Pancreas (tissue), 10 donors: Measurements from ENCODE around the gene SELENON. TPM values are rescaled to one million over a fixed set of nuclear protein-coding genes. Genes with fewer than 3 reads are reported as not detected.

ENCODE experiments used
- ATAC-seq, 4 donors: fragments of 200-7000 bp; cut with Tn5 transposase; one replicate each; pipeline versions ENCODE4 v1.8.0 to v1.9.1; 2020; ENCODE audit warnings: mild to moderate bottlenecking in 4 of 4, moderate library complexity in 4 of 4
- DNase-seq, 6 donors: peaks; one replicate each; pipeline ENCODE4 v3.0.0-alpha.2; 2020
- FAIRE-seq: peaks from 2 replicates; lab custom pipeline; 2012; peaks lifted over from hg19 to GRCh38; lab: Jason Lieb, UNC
- H3K27ac ChIP-seq, 4 donors: fragments of 200-600 bp; sonication (generic); 1 replicate in 3 of 4; 2 replicates in 1 of 4; pipeline versions ENCODE4 v1.5.0 to v1.8.0; 2020
- H3K27me3 ChIP-seq, 4 donors: fragments of 200-600 bp; one replicate each; pipeline ENCODE4 v1.8.0; 2021
- H3K36me3 ChIP-seq, 3 donors: fragments of 200-600 bp; sonication (generic) in 1 of 3; one replicate each; pipeline versions ENCODE4 v1.5.0 to v1.8.0; 2020 to 2021
- H3K4me1 ChIP-seq, 3 donors: fragments of 200-600 bp; one replicate each; pipeline ENCODE4 v1.8.0; 2021
- H3K4me3 ChIP-seq, 4 donors: fragments of 200-600 bp; sonication (generic) in 2 of 4; one replicate each; pipeline versions ENCODE4 v1.5.0 to v1.8.0; 2020 to 2021
- H3K9me3 ChIP-seq, 4 donors: fragments of 200-600 bp; one replicate each; pipeline ENCODE4 v1.8.0; 2021
- CTCF ChIP-seq, 4 donors: fragments of 200-600 bp; sonication (generic) in 3 of 4; IDR thresholded peaks; one replicate each; pipeline versions ENCODE4 v1.5.0 to v1.8.0; 2021; ENCODE audit warnings: antibody characterized with exemption in 4 of 4
- WGBS, 2 donors: extraction: QIAGEN DNeasy Blood & Tissue Kit; methylation state at CpG; one replicate each; pipeline ENCODE4 v1.1.7; 2013; 5-methylcytosine and 5-hydroxymethylcytosine counted together
- intact Hi-C, 3 donors: fragments of 100-400 bp; cut with DNase I; formaldehyde crosslinking; loops; one replicate each; pipeline versions ENCODE4 v1.11.1 to v1.14.2; 2022
- polyA plus RNA-seq, 2 donors: library from polyadenylated mRNA; stranded (reverse); fragments of 200-250 nt; gene quantifications; one replicate each; pipeline ENCODE4 v1.2.3, GENCODE V29; 2013
- total RNA-seq, 6 donors: library from RNA; stranded (reverse); fragmentation: NEBNext Ultra II Directional in 4 of 6; extraction: Animal tissue kit (Norgen Biotek cat#: 25700) in 4 of 6; gene quantifications; one replicate each; pipeline versions ENCODE4 v1.2.1 to v1.2.4, GENCODE V29; 2021 to 2023
- donor health status: healthy with polysubstance abuse.
- donor health status: DM: no; HTN: no; CAD: no; lungs with moderate emphysema.
- donor health status: DM: no; HTN: no; CAD: no.
- donor health status: control.
- donor health status: control.
- donor health status: Bipolar disorder and iron deficiency.
- donor health status: DM: yes; HTN: yes; CAD: no.
- donor health status: DM: no; HTN: no; CAD: no.
- donor health status: DM: no; HTN: no; CAD: no.
- donor health status: DM: yes; HTN: yes; CAD: no.

Gene SELENON
- total and polyA plus RNA-seq, 8 donors: 27.8 to 48.3 (median 37.9) TPM

- FAIRE-seq: no peak
- DNase-seq: peak in 2 of 6 donors; percentile 55 to 70
- no peaks in the 10 kb centered on the region for H3K27me3 ChIP-seq
- peaks cover 5 to 25% (median 20%) of the 10 kb centered on the region in 3 donors for H3K4me1 ChIP-seq
- no peak overlapping the region for H3K4me3 ChIP-seq
- no peak for ATAC-seq
- intact Hi-C loops: loop anchor here in 1 of 3 donors (10.0 kb wide), 1 partner anchor 405 kb away; no protein-coding TSS in a partner anchor
- no peak for TF ChIP-seq CTCF (IDR thresholded peaks at IDR 0.05)
- H3K9me3 ChIP-seq: no peaks in the 10 kb centered on the region
- peaks cover 0 to 34% (median 0%) of the 10 kb centered on the region in 3 donors for H3K36me3 ChIP-seq
- H3K27ac ChIP-seq: no peak overlapping the region
- WGBS, 2 donors: 91 to 97% methylated on average over 7 of the region's 7 CpGs
Measured at GRCh38 chr1:25809929-25810328, 9.9 kb downstream of the SELENON start.

DNA sequence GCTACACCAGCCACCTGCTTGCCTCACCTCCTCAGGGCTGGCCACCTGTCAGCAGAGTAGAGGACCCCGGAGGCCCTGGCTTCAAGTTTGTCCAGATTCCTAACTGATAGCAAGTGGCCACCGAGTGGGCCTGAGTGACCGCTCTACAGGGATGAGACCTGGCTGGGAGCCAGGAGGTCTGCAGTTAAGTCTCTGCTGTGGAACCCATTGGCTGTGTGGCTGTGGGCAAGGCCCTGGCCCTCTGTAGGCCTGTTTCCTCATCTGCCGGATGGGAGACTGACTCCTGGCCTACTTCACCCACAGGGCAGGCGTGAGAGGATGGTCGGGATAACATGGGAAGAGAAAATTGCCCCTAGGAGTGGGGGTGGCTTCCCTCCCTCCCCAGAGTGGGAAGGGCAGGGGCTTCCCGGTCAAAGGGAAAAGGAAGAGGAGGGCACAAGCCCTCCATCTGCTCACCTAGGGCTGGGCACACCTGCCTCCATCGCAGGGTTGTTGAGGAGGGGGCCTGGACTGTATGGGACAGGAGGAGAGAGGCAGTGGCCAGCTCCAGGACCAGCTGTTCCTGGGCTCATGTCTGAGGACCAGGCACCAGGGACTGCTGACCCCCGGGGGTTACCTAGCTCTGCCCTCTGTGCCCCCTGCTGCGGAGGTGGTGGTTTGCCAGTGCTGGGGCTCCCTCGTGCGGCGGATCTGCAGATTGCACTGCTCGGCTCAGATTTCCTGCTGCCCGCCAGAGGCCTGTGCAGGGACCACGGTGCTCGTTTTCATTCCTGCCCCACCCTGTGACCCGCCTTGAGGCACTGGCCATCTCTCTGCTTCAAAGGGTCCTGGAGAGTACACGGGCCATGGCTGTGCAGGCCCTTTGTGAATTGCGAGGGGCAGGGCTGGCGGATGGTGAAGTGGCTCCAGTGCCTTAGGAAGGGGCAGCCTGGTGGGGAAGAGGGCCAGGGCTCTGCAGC is 10.6 kb downstream of the SELENON start:
- FAIRE-seq (no peak), DNase-seq (peak in 4 of 6 donors; percentile 80 to 92 (median 87)), ATAC-seq (peak; percentile 40 to 73 (median 70))
- H3K27ac ChIP-seq: no peak overlapping the region
- H3K4me3 ChIP-seq: no peak overlapping the region
- TF ChIP-seq CTCF (IDR thresholded peaks at IDR 0.05): peak; percentile 79 to 92 (median 84)
- intact Hi-C loops: loop anchor here in 1 of 3 donors (10.0 kb wide), 1 partner anchor 406 kb away; no protein-coding TSS in a partner anchor
- H3K27me3 ChIP-seq: no peaks in the 10 kb centered on the region
- H3K36me3 ChIP-seq: peaks cover 0 to 34% (median 4%) of the 10 kb centered on the region in 3 donors
- no peaks in the 10 kb centered on the region for H3K9me3 ChIP-seq
- WGBS, 2 donors: 34 to 37% methylated on average over 21 of the region's 21 CpGs
- peaks cover 5 to 18% (median 13%) of the 10 kb centered on the region in 3 donors for H3K4me1 ChIP-seq

- no peaks in the 10 kb centered on the region for H3K27me3 ChIP-seq
- H3K9me3 ChIP-seq: no peaks in the 10 kb centered on the region
- H3K36me3 ChIP-seq: peaks cover 0 to 34% (median 5%) of the 10 kb centered on the region in 3 donors
- WGBS, 2 donors: 90 to 93% methylated on average over 13 of the region's 13 CpGs
- H3K27ac ChIP-seq: no peak overlapping the region
- FAIRE-seq (no peak), ATAC-seq (no peak), DNase-seq (peak in 1 of 6 donors; percentile 67)
- no peak for TF ChIP-seq CTCF (IDR thresholded peaks at IDR 0.05)
- no peak overlapping the region for H3K4me3 ChIP-seq
- peaks cover 0 to 9% (median 5%) of the 10 kb centered on the region in 3 donors for H3K4me1 ChIP-seq
- intact Hi-C loops: loop anchor here in 1 of 3 donors (10.0 kb wide), 1 partner anchor 407 kb away; no protein-coding TSS in a partner anchor
Measured at GRCh38 chr1:25811384-25812082, 11.5 kb downstream of the SELENON start.

DNA sequence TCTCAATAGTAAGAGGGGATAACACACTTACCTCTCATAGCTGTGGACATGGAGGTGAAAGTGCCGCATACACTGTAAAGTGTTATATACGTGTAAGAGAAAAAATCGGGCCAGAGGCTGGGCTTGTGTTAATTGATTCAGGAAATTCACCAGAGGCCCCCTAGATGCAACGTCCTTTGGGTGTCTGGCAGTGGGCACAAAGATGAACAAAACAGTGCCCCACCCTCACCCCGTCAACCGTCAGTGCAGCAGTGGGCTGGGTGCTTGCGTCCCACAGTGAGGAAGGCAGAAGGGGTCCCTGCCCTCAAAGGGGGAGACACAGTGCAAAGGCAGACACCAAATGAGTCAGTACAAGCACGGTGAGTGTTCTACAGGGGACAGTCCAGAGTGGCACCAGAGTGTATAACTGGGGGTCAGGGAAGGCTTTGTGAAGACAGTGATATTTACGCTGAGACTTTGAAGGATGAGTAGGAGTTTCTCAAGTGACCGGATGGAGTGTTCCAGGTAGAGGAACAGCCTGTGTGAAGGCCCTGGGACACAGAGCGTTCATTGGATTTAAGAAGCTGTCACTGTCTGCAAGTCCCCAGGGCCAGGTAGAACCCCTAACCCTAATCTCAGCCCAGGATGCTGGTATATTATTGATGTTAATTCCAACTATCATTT is 13.2 kb downstream of the SELENON start:
- no peak for TF ChIP-seq CTCF (IDR thresholded peaks at IDR 0.05)
- intact Hi-C loops: loop anchor here in 1 of 3 donors (10.0 kb wide), 1 partner anchor 408 kb away; no protein-coding TSS in a partner anchor

More for the DNA sequence above, 13.2 kb downstream of the SELENON start:
- FAIRE-seq (no peak), ATAC-seq (no peak), DNase-seq (no peak)
- no peaks in the 10 kb centered on the region for H3K27me3 ChIP-seq
- no peaks in the 10 kb centered on the region for H3K4me1 ChIP-seq
- no peak overlapping the region for H3K27ac ChIP-seq
- peaks cover 0 to 34% (median 5%) of the 10 kb centered on the region in 3 donors for H3K36me3 ChIP-seq
- WGBS, 2 donors: 81 to 84% methylated on average over 11 of the region's 11 CpGs
- no peaks in the 10 kb centered on the region for H3K9me3 ChIP-seq
- no peak overlapping the region for H3K4me3 ChIP-seq
